ENCODE data around the gene YJU2. TPM values are rescaled to one million over a fixed set of nuclear protein-coding genes. Genes with fewer than 3 reads are reported as not detected.

YJU2 gene
- total and polyA plus RNA-seq, 2 of the 8 experiments (the other 6 are each of a cell fraction or from before 2014, with no cell fraction given), result 26.8 to 27.7 TPM

- no peak for TF ChIP-seq ZNF274 (IDR thresholded peaks at IDR 0.05; ENCODE audit: borderline replicate concordance, extremely low read depth, low read length)
Observed at GRCh38 chr19:4234142-4234861, 12.6 kb upstream of the YJU2 start (continued).
